ENCODE results near the gene STK35. TPM values are rescaled to one million over a fixed set of nuclear protein-coding genes. Genes with fewer than 3 reads are reported as not detected.

The STK35 gene
- total RNA-seq, 1 experiment from 2014 or later: 38.2 TPM

DNA sequence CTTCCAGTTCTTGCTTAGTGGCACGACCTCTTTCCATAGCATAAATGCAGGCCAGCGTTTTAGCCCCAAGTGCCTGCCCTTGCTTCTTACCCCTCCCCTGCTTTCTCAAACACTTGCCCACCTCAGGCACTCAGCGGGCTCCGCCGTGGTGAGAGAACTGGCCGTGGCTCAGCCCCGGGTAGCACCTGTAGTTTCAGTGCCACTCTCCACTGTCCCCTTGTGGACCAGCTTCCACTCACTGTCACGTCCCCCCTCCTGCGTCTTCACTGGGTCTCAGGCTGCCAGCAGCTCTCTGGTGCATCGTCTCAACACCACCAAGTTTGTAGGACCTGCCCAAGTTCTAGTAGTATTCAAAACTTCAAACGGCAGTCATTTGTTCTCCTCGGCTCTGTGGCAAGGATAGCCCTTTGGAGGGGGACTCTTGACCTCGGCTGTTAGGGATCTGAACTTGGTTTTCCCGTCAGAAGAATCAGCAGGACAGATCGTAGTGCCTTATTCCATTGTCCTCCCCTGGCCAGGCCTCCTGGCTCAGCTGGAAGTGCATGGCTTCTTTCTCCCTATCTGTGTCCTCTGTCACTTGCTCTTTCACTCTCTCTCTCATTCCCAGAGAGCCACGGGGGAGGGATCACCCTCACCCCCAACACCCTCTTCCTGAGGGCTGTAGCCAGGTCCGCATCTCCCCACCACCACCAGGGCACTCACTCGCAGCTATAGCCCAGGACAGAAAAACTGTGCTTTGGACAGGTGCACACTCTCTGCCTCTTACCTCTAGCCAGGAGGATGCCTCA is 44.6 kb downstream of the STK35 start:
- POLR2A ChIA-PET (ENCODE audit: low non-redundant PET): no interaction called here
- no peak for DNase-seq (ENCODE audit: low spot score)
- H3K9me3 ChIP-seq (ENCODE audit: low read depth, low read length, poor library complexity, severe bottlenecking): no peaks in the 10 kb centered on the region
- H3K4me3 ChIP-seq (ENCODE audit: low read depth, low read length, poor library complexity, severe bottlenecking): no peak overlapping the region
- no peak overlapping the region for H3K27ac ChIP-seq (ENCODE audit: low read depth, low read length, poor library complexity, severe bottlenecking)
- intact Hi-C loops (cut with micrococcal nuclease; ENCODE audit: unreplicated experiment): no loop called here
- CTCF ChIA-PET: no interaction called here
- H3K27me3 ChIP-seq (replicated peaks; ENCODE audit: insufficient read depth, low read depth, low read length, poor library complexity): no peaks in the 10 kb centered on the region
- BruUV-seq (replicated peaks): no TSS peak
- TF ChIP-seq EZH2 (IDR thresholded peaks at IDR 0.05; ENCODE audit: borderline replicate concordance, low read depth, low read length, poor library complexity, severe bottlenecking): no peak
- TF ChIP-seq, protein P1, sequence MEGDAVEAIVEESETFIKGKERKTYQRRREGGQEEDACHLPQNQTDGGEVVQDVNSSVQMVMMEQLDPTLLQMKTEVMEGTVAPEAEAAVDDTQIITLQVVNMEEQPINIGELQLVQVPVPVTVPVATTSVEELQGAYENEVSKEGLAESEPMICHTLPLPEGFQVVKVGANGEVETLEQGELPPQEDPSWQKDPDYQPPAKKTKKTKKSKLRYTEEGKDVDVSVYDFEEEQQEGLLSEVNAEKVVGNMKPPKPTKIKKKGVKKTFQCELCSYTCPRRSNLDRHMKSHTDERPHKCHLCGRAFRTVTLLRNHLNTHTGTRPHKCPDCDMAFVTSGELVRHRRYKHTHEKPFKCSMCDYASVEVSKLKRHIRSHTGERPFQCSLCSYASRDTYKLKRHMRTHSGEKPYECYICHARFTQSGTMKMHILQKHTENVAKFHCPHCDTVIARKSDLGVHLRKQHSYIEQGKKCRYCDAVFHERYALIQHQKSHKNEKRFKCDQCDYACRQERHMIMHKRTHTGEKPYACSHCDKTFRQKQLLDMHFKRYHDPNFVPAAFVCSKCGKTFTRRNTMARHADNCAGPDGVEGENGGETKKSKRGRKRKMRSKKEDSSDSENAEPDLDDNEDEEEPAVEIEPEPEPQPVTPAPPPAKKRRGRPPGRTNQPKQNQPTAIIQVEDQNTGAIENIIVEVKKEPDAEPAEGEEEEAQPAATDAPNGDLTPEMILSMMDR (conservative IDR thresholded peaks at IDR 0.05; ENCODE audit: low read depth, low read length): no peak
- peaks cover 4% of the 10 kb centered on the region for H3K4me1 ChIP-seq (ENCODE audit: insufficient read depth, low read length, poor library complexity, severe bottlenecking)
- peaks cover 12% of the 10 kb centered on the region for H3K36me3 ChIP-seq (ENCODE audit: insufficient read depth, low read length, poor library complexity, severe bottlenecking)

DNA sequence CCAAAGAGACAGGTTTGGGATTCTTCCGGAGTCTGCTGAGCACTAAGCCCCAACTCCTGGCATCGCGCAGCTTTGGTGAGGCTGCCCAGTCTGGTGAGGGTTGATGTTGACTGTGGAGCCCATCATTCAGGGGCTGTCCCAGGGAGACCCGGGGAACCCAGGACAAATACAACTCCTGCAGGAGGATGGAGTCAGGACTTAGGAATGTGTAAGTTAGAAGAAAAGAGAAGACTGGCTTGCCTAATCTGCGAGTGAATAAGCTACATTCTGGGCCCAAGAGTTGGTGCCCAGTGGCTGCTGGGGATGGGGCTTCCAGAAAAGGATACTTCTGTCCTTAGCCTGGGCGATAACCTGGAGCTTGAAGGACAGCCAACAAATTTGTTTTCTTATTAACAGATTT is 47.9 kb downstream of the STK35 start:
- Histone ChIP-seq H3K27ac (ENCODE audit: low read depth, low read length, poor library complexity, severe bottlenecking) (no peak overlapping the region), H3K9me3 (ENCODE audit: low read depth, low read length, poor library complexity, severe bottlenecking) (no peaks in the 10 kb centered on the region), H3K36me3 (ENCODE audit: insufficient read depth, low read length, poor library complexity, severe bottlenecking) (peaks cover 4% of the 10 kb centered on the region), H3K27me3 (replicated peaks; ENCODE audit: insufficient read depth, low read depth, low read length, poor library complexity) (no peaks in the 10 kb centered on the region), H3K4me1 (ENCODE audit: insufficient read depth, low read length, poor library complexity, severe bottlenecking) (no peaks in the 10 kb centered on the region), H3K4me3 (ENCODE audit: low read depth, low read length, poor library complexity, severe bottlenecking) (no peak overlapping the region)
- TF ChIP-seq, protein P1 (conservative IDR thresholded peaks at IDR 0.05; ENCODE audit: low read depth, low read length): no peak
- TF ChIP-seq EZH2 (IDR thresholded peaks at IDR 0.05; ENCODE audit: borderline replicate concordance, low read depth, low read length, poor library complexity, severe bottlenecking): no peak
- BruUV-seq (replicated peaks): no TSS peak
- no peak for DNase-seq (ENCODE audit: low spot score)
- ChIA-PET CTCF (interaction anchor here (0.6 kb wide), 1 partner anchor 21 kb away, joined by 3 read pairs; no protein-coding TSS in a partner anchor), POLR2A (ENCODE audit: low non-redundant PET) (no interaction called here)
- intact Hi-C loops (cut with micrococcal nuclease; ENCODE audit: unreplicated experiment): no loop called here

DNA sequence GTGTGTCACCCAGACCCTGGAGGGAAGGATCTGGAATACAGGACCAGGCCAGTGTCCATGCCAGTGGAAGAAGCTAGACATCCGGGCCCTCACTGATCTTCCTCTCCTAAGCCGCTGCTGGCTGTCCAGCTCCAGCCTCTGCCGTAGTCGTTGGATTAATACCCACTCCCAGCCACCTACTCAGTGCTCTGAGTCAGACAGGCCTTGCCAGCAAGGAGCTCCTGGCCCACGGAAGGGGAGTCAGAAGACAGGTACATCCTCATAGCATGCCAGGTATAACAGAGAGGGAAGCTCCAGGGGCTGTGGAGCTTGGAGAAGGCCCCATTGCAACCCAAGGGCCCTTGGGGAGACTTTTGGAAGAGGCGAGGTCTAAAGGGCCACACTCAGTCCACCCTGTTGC is 49.0 kb downstream of the STK35 start:
- Histone ChIP-seq H3K27me3 (replicated peaks; ENCODE audit: insufficient read depth, low read depth, low read length, poor library complexity) (no peaks in the 10 kb centered on the region), H3K36me3 (ENCODE audit: insufficient read depth, low read length, poor library complexity, severe bottlenecking) (peaks cover 4% of the 10 kb centered on the region), H3K27ac (ENCODE audit: low read depth, low read length, poor library complexity, severe bottlenecking) (no peak overlapping the region), H3K9me3 (ENCODE audit: low read depth, low read length, poor library complexity, severe bottlenecking) (no peaks in the 10 kb centered on the region), H3K4me3 (ENCODE audit: low read depth, low read length, poor library complexity, severe bottlenecking) (no peak overlapping the region), H3K4me1 (ENCODE audit: insufficient read depth, low read length, poor library complexity, severe bottlenecking) (no peaks in the 10 kb centered on the region)
- DNase-seq (ENCODE audit: low spot score): no peak
- TF ChIP-seq, protein P1 (conservative IDR thresholded peaks at IDR 0.05; ENCODE audit: low read depth, low read length): no peak
- TF ChIP-seq EZH2 (IDR thresholded peaks at IDR 0.05; ENCODE audit: borderline replicate concordance, low read depth, low read length, poor library complexity, severe bottlenecking): no peak
- intact Hi-C loops (cut with micrococcal nuclease; ENCODE audit: unreplicated experiment): no loop called here
- ChIA-PET CTCF (no interaction called here), POLR2A (ENCODE audit: low non-redundant PET) (interaction anchor here (0.6 kb wide), 1 partner anchor 90 kb away, joined by 3 read pairs; no protein-coding TSS in a partner anchor)
- BruUV-seq (replicated peaks): no TSS peak

All from A673 (cell line).